Fibroblast of skin of left quadriceps (primary cell): ENCODE measurements around the gene VDAC1.
"Not testable (repeated sequence)": the region's sequence is repeated elsewhere in the genome, so short reads cannot be mapped to it uniquely, and the experiment has no call there.

ENCODE experiments used
- DNase-seq, 2 experiments: peaks; one replicate each; pipeline ENCODE4 v3.0.0-alpha.2; 2013; ENCODE audit warnings: low read depth in 2 of 2

VDAC1 gene

GRCh38 chr5:133967698-133968203 lies 37.0 kb downstream of the VDAC1 start:
- no peak for DNase-seq

GRCh38 chr5:133967124-133967523 lies 37.7 kb downstream of the VDAC1 start:
- DNase-seq, result no peak

GRCh38 chr5:133966090-133966489 lies 38.7 kb downstream of the VDAC1 start:
- DNase-seq, result no peak

- DNase-seq, result no peak
Measured at GRCh38 chr5:133963493-133964128, 41.2 kb downstream of the VDAC1 start.

- DNase-seq, result peak; percentile 44 to 48
Measured at GRCh38 chr5:133962801-133963476, 41.8 kb downstream of the VDAC1 start.

- no peak for DNase-seq
Measured at GRCh38 chr5:133962131-133962530, 42.6 kb downstream of the VDAC1 start.

GRCh38 chr5:133959643-133960042 lies 45.1 kb downstream of the VDAC1 start:
- no peak for DNase-seq

- no peak for DNase-seq
Measured at GRCh38 chr5:133957591-133957990, 47.2 kb downstream of the VDAC1 start.

- DNase-seq, result no peak
Measured at GRCh38 chr5:133957080-133957479, 47.7 kb downstream of the VDAC1 start.

GRCh38 chr5:133956196-133956595 lies 48.6 kb downstream of the VDAC1 start:
- DNase-seq, result not testable (repeated sequence)

GRCh38 chr5:133953568-133954145 lies 51.1 kb downstream of the VDAC1 start:
- DNase-seq, result no peak

- peak; percentile 39 to 40 for DNase-seq
Measured at GRCh38 chr5:133952729-133953567, 51.8 kb downstream of the VDAC1 start.

- DNase-seq, result no peak
Measured at GRCh38 chr5:133950821-133951612, 53.8 kb downstream of the VDAC1 start.

GRCh38 chr5:133948721-133949120 lies 56.1 kb downstream of the VDAC1 start:
- no peak for DNase-seq

- DNase-seq, result no peak
Measured at GRCh38 chr5:133947431-133947841, 57.3 kb downstream of the VDAC1 start.

- DNase-seq, result no peak
Measured at GRCh38 chr5:133945568-133945967, 59.2 kb downstream of the VDAC1 start.

GRCh38 chr5:133944263-133945185 lies 60.3 kb downstream of the VDAC1 start:
- no peak for DNase-seq

- DNase-seq, result no peak
Measured at GRCh38 chr5:133943475-133943817, 61.3 kb downstream of the VDAC1 start.

GRCh38 chr5:133942614-133943474 lies 61.9 kb downstream of the VDAC1 start:
- no peak for DNase-seq
